Stomach smooth muscle (tissue), 2 donors: Measurements from ENCODE around the gene HHAT.

Source experiments
- H3K27ac ChIP-seq: one replicate; pipeline ENCODE4 v1.7.0; 2013; ENCODE audit warnings: mild to moderate bottlenecking, low read length, inconsistent platforms
- H3K27me3 ChIP-seq, 2 donors: one replicate each; pipeline ENCODE4 v1.7.0; 2013; ENCODE audit warnings: low read length in 2 of 2; ENCODE audit not compliant: insufficient read depth in 2 of 2, control insufficient read depth in 1 of 2
- H3K36me3 ChIP-seq, 2 donors: one replicate each; pipeline ENCODE4 v1.7.0; 2013; ENCODE audit warnings: low read length in 2 of 2; ENCODE audit not compliant: control insufficient read depth in 2 of 2, insufficient read depth in 2 of 2
- H3K4me1 ChIP-seq: one replicate; pipeline ENCODE4 v1.7.0; 2013; ENCODE audit warnings: low read length; ENCODE audit not compliant: control insufficient read depth, insufficient read depth
- H3K4me3 ChIP-seq, 2 donors: one replicate each; pipeline ENCODE4 v1.7.0; 2013; ENCODE audit warnings: low read length in 2 of 2
- H3K9ac ChIP-seq, 2 donors: one replicate each; pipeline ENCODE4 v1.7.0; 2013; ENCODE audit warnings: low read length in 2 of 2, mild to moderate bottlenecking in 1 of 2
- H3K9me3 ChIP-seq, 2 donors: one replicate each; pipeline ENCODE4 v1.7.0; 2013; ENCODE audit warnings: low read length in 2 of 2; ENCODE audit not compliant: control insufficient read depth in 2 of 2
- donor health status: healthy.
- donor health status: Pancreatic carcinoma.

The HHAT gene

GRCh38 chr1:210358626-210359025, 29.9 kb downstream of the HHAT start:
- Histone ChIP-seq H3K27ac (no peak overlapping the region), H3K27me3 (no peaks in the 10 kb centered on the region), H3K9me3 (no peaks in the 10 kb centered on the region), H3K36me3 (no peaks in the 10 kb centered on the region), H3K9ac (no peak overlapping the region), H3K4me3 (no peak overlapping the region), H3K4me1 (peaks cover 18% of the 10 kb centered on the region)

- no peaks in the 10 kb centered on the region for H3K9me3 ChIP-seq
- H3K4me3 ChIP-seq = no peak overlapping the region
- no peak overlapping the region for H3K27ac ChIP-seq
- peaks cover 18% of the 10 kb centered on the region for H3K4me1 ChIP-seq
- no peaks in the 10 kb centered on the region for H3K27me3 ChIP-seq
- H3K36me3 ChIP-seq = no peaks in the 10 kb centered on the region
- H3K9ac ChIP-seq = no peak overlapping the region
These were observed 30.6 kb downstream of the HHAT start for GRCh38 chr1:210359255-210359654.

DNA sequence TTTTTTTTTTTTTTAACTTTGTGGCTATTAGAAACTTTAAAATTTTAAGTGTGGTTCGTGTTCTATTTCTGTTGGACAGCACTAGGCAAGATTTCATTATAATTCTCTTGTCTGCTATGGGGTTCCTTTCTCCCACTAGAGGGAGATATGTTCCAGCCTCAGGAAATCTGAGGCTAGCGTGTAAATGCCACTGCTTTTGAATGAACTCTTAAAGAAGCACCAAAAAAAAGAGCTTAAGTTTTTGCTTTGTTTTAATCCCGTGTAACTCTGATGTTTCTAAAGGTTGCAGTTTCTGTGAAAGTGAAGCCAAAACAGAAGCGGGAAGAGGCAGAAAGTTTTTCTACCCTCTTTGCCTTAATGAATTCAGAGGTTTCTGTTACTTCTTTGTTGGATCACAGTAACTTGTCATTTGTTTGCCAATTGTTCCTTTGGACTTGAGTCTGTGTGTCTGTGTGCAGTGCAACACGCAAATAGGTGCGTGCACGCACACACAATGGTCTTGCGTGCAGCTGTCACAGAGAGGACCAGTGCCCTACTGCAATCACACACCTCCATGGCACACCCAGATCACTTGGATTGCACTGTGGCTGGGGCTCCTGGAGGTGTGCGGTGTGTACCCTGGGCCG, 32.3 kb downstream of the HHAT start:
- Histone ChIP-seq H3K9ac (no peak overlapping the region), H3K9me3 (no peaks in the 10 kb centered on the region), H3K4me1 (peaks cover 18% of the 10 kb centered on the region), H3K27ac (no peak overlapping the region), H3K27me3 (no peaks in the 10 kb centered on the region), H3K4me3 (no peak overlapping the region), H3K36me3 (no peaks in the 10 kb centered on the region)

DNA sequence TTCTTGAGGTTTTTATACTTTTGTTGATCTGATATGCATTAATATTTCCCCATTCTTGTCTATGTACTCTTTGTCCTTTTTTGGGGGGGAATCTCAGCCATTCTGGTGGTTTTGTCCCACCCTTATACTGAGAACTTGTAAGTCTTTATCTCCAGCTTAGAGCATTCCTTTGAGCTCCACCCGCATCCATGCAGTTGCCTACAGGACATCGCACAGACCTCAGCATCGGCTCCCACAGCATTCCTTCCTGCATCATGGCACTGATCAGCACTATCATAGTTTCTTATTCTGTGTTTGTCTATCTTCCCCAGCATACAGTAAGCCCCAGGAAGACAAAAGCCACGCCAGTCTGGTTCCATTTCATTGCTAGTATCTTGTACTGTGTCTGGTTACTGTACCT, 33.0 kb downstream of the HHAT start:
- no peaks in the 10 kb centered on the region for H3K27me3 ChIP-seq
- no peak overlapping the region for H3K4me3 ChIP-seq
- no peak overlapping the region for H3K27ac ChIP-seq
- no peaks in the 10 kb centered on the region for H3K36me3 ChIP-seq
- no peaks in the 10 kb centered on the region for H3K9me3 ChIP-seq
- peaks cover 18% of the 10 kb centered on the region for H3K4me1 ChIP-seq
- no peak overlapping the region for H3K9ac ChIP-seq

DNA sequence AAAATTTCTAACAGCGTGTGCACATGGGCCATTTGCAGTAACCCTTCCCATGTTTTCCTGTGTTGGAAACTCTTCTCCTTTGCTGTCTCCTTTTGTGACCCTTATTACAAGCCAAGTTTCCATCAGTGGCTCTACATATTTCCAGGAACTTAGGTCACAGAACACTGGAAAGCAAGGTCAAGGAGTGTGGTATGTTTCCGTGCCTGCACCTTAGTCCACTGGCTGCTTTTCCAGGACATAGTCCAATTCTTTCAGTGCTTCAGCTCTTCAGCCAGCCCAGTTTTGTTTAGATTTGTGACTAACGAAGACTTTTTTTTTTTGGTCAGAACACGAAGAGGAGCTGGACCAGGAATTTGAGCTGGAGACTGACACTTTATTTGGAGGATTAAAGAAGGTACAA, 33.8 kb downstream of the HHAT start:
- Histone ChIP-seq H3K9me3 (no peaks in the 10 kb centered on the region), H3K27ac (peak overlapping the region; percentile 31), H3K9ac (no peak overlapping the region), H3K36me3 (no peaks in the 10 kb centered on the region), H3K4me1 (peaks cover 18% of the 10 kb centered on the region), H3K4me3 (no peak overlapping the region), H3K27me3 (no peaks in the 10 kb centered on the region)

DNA sequence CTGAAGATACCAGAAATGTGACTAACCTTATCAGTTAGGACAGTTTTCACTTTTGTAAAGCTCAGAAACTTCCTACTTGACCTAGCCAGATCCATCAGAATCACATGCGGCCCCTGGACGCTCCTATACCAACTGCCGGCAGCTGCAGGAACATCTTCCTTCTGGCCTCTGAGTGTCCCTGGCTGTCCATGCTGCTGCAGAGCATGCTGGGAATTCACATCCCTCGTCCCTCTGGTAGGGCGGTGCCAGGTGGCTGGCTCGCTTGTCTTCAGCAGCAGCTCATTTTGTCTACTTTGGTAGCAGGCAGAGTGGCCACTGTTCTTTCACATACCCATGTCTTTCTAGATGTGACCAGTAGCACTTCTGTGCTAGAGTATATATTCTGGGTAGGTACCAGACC, 34.4 kb downstream of the HHAT start:
- Histone ChIP-seq H3K9ac (no peak overlapping the region), H3K27ac (no peak overlapping the region), H3K4me1 (peaks cover 18% of the 10 kb centered on the region), H3K9me3 (no peaks in the 10 kb centered on the region), H3K4me3 (no peak overlapping the region), H3K36me3 (no peaks in the 10 kb centered on the region), H3K27me3 (no peaks in the 10 kb centered on the region)

GRCh38 chr1:210364479-210364878, 35.8 kb downstream of the HHAT start:
- Histone ChIP-seq H3K36me3 (peaks cover 0 to 2% of the 10 kb centered on the region in 2 donors), H3K9ac (no peak overlapping the region), H3K27me3 (no peaks in the 10 kb centered on the region), H3K4me3 (no peak overlapping the region), H3K9me3 (no peaks in the 10 kb centered on the region), H3K27ac (no peak overlapping the region), H3K4me1 (peaks cover 18% of the 10 kb centered on the region)

DNA sequence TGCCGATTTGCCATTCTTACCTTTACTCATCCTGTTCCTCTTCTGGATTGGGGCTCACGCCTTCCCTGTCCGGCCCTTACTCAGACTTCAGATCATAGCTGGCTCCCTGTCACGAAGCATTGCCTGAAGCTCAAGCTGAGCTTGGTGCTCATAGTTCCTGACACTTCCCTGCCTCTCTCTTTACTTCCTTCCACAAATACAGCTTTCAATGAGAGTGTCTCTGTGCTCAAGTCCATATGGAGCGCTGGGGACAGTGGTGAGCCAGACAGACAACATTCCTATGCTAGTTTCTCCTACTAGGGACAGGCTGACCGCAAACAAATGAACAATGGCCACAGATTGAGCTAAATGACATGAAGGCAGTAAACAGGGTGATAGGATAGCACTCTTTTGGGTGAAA, 38.1 kb downstream of the HHAT start:
- H3K9ac ChIP-seq = no peak overlapping the region
- H3K27ac ChIP-seq = no peak overlapping the region
- peaks cover 0 to 2% of the 10 kb centered on the region in 2 donors for H3K36me3 ChIP-seq
- no peak overlapping the region for H3K4me3 ChIP-seq
- H3K9me3 ChIP-seq = no peaks in the 10 kb centered on the region
- peaks cover 12% of the 10 kb centered on the region for H3K4me1 ChIP-seq
- no peaks in the 10 kb centered on the region for H3K27me3 ChIP-seq

GRCh38 chr1:210367566-210367965, 38.9 kb downstream of the HHAT start:
- Histone ChIP-seq H3K27me3 (no peaks in the 10 kb centered on the region), H3K27ac (no peak overlapping the region), H3K9ac (no peak overlapping the region), H3K4me1 (peaks cover 9% of the 10 kb centered on the region), H3K36me3 (peaks cover 0 to 2% of the 10 kb centered on the region in 2 donors), H3K4me3 (no peak overlapping the region), H3K9me3 (no peaks in the 10 kb centered on the region)

DNA sequence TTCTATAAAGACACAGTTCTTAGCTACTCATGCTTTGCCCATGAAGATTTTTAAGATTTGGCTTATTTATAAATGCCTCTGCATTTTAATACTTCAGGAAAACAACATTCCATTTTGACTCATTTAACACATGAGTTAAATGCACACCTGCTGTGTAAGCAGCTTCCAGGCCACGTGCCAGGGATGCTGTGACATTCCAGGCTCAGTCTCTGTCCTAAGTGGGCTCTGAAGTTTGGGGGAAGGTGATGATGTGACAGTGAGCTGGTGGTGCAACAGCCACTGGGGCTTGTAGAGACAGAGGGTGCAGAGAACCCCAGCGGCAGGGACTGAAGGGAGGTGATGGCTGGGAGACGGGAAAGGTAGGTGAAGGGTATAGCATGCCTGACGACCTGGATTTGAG, 40.7 kb downstream of the HHAT start:
- Histone ChIP-seq H3K9ac (no peak overlapping the region), H3K27ac (no peak overlapping the region), H3K4me1 (no peaks in the 10 kb centered on the region), H3K4me3 (no peak overlapping the region), H3K36me3 (peaks cover 0 to 2% of the 10 kb centered on the region in 2 donors), H3K27me3 (no peaks in the 10 kb centered on the region), H3K9me3 (no peaks in the 10 kb centered on the region)

DNA sequence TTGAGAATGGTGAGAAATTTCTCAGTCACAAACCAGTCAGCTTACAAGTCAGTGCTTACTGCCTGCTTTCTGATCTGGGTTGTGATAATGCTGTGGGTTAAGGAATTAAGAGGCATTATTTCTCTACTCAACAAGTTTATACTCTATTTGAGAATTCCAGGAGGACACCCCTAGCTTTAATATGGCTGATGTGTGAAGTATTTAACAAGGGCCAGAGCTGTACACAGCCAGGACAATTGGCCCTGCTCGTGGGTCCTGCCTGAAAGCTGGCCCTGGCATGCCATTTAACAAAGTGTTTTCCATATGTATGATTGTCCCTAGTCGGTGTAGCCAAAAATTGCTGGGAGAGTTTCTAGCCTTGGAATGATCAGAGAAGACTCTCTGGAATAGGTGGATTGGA, 43.2 kb downstream of the HHAT start:
- H3K27ac ChIP-seq = no peak overlapping the region
- no peaks in the 10 kb centered on the region for H3K4me1 ChIP-seq
- no peak overlapping the region for H3K4me3 ChIP-seq
- H3K36me3 ChIP-seq = peaks cover 0 to 2% of the 10 kb centered on the region in 2 donors
- H3K9ac ChIP-seq = no peak overlapping the region
- H3K9me3 ChIP-seq = no peaks in the 10 kb centered on the region
- H3K27me3 ChIP-seq = no peaks in the 10 kb centered on the region
